ENCODE measurements around the gene DGKI.
A peak's percentile ranks its signal among the peaks of the same experiment; 100 is the strongest.

Gene DGKI

GRCh38 chr7:137871170-137871915 is 24.6 kb upstream of the DGKI start:
- peak; percentile 59 for DNase-seq (ENCODE audit: low read depth)

- peak; percentile 53 for DNase-seq (ENCODE audit: low read depth)
These were observed 23.9 kb upstream of the DGKI start for GRCh38 chr7:137870684-137871083.

GRCh38 chr7:137870078-137870477 is 23.3 kb upstream of the DGKI start:
- no peak for DNase-seq (ENCODE audit: low read depth)

GRCh38 chr7:137869260-137869659 is 22.5 kb upstream of the DGKI start:
- DNase-seq (ENCODE audit: low read depth): no peak

- DNase-seq (ENCODE audit: low read depth): no peak
These were observed 20.5 kb upstream of the DGKI start for GRCh38 chr7:137867289-137867688.

GRCh38 chr7:137865764-137866163 is 19.0 kb upstream of the DGKI start:
- no peak for DNase-seq (ENCODE audit: low read depth)

- DNase-seq (ENCODE audit: low read depth): no peak
These were observed 16.2 kb upstream of the DGKI start for GRCh38 chr7:137862964-137863363.

- no peak for DNase-seq (ENCODE audit: low read depth)
These were observed 15.6 kb upstream of the DGKI start for GRCh38 chr7:137862358-137862757.

GRCh38 chr7:137860542-137860941 is 13.8 kb upstream of the DGKI start:
- no peak for DNase-seq (ENCODE audit: low read depth)

- DNase-seq (ENCODE audit: low read depth): no peak
These were observed 6.3 kb upstream of the DGKI start for GRCh38 chr7:137853053-137853452.

GRCh38 chr7:137852108-137852507 is 5.3 kb upstream of the DGKI start:
- no peak for DNase-seq (ENCODE audit: low read depth)

GRCh38 chr7:137850972-137851945 is 4.5 kb upstream of the DGKI start:
- peak; percentile 58 for DNase-seq (ENCODE audit: low read depth)

GRCh38 chr7:137850571-137850970 is 3.8 kb upstream of the DGKI start:
- DNase-seq (ENCODE audit: low read depth): peak; percentile 32

- no peak for DNase-seq (ENCODE audit: low read depth)
These were observed 1.3 kb upstream of the DGKI start for GRCh38 chr7:137848095-137848494.

GRCh38 chr7:137847568-137848050 is 835 bp upstream of the DGKI start:
- DNase-seq (ENCODE audit: low read depth): no peak

GRCh38 chr7:137846549-137846826 is 286 bp downstream of the DGKI start:
- DNase-seq (ENCODE audit: low read depth): no peak

GRCh38 chr7:137844677-137845425 is 1.9 kb downstream of the DGKI start:
- DNase-seq (ENCODE audit: low read depth): no peak

- no peak for DNase-seq (ENCODE audit: low read depth)
These were observed 6.6 kb downstream of the DGKI start for GRCh38 chr7:137839903-137840779.

- no peak for DNase-seq (ENCODE audit: low read depth)
These were observed 8.0 kb downstream of the DGKI start for GRCh38 chr7:137838706-137839315.

- no peak for DNase-seq (ENCODE audit: low read depth)
These were observed 10.2 kb downstream of the DGKI start for GRCh38 chr7:137836541-137836940.

GRCh38 chr7:137836113-137836509 is 10.7 kb downstream of the DGKI start:
- DNase-seq (ENCODE audit: low read depth): peak; percentile 44
